Thoracic aorta (tissue), 2 donors: ENCODE results near the gene CDC37. TPM values are rescaled to one million over a fixed set of nuclear protein-coding genes. Genes with fewer than 3 reads are reported as not detected.

Source experiments
- ATAC-seq: fragments of 150-250 bp; one replicate; pipeline ENCODE4 v1.8.0; 2017; ENCODE audit warnings: low read depth; ENCODE audit not compliant: insufficient number of reproducible peaks, low FRiP score
- DNase-seq: peaks from one replicate; pipeline ENCODE4 v3.0.0-alpha.2; 2020; ENCODE audit warnings: low spot score
- H3K27ac ChIP-seq, 2 donors: fragments of 200-600 bp; sonication (generic); 1 replicate in 1 of 2; 2 replicates in 1 of 2; pipeline ENCODE4 v1.5.1; 2016; ENCODE audit warnings: mild to moderate bottlenecking in 2 of 2, moderate library complexity in 2 of 2
- H3K27me3 ChIP-seq: fragments of 200-600 bp; sonication (generic); replicated peaks from 2 replicates; pipeline ENCODE4 v1.6.0; 2016; ENCODE audit warnings: mild to moderate bottlenecking; ENCODE audit not compliant: insufficient read depth
- H3K36me3 ChIP-seq: fragments of 200-600 bp; sonication (generic); one replicate; pipeline ENCODE4 v1.5.1; 2016
- H3K4me1 ChIP-seq, 2 donors: fragments of 200-600 bp; sonication (generic); 1 replicate in 1 of 2; 2 replicates in 1 of 2; pipeline versions ENCODE4 v1.5.1 to v1.6.0; 2016; ENCODE audit warnings: low read depth in 2 of 2, mild to moderate bottlenecking in 1 of 2; ENCODE audit not compliant: control insufficient read depth in 1 of 2
- H3K4me3 ChIP-seq: fragments of 200-600 bp; sonication (generic); 2 replicates; pipeline ENCODE4 v1.5.1; 2016; ENCODE audit warnings: mild to moderate bottlenecking
- H3K9me3 ChIP-seq: fragments of 200-600 bp; sonication (generic); 2 replicates; pipeline ENCODE4 v1.5.1; 2016
- total RNA-seq, 2 donors: library from RNA; depleted of rRNA; stranded (reverse); fragments of >200 nt; gene quantifications; one replicate each; pipeline versions ENCODE4 v1.1.0 to v1.2.3, GENCODE V29; 2016
- TF ChIP-seq, protein P1 (sequence below): fragments of 200-600 bp; sonication (generic); IDR thresholded peaks from one replicate; pipeline ENCODE4 v1.5.1; 2019; ENCODE audit warnings: antibody characterized with exemption

Gene CDC37
- total RNA-seq, 2 donors from 2014 or later = 133 to 166 TPM

DNA sequence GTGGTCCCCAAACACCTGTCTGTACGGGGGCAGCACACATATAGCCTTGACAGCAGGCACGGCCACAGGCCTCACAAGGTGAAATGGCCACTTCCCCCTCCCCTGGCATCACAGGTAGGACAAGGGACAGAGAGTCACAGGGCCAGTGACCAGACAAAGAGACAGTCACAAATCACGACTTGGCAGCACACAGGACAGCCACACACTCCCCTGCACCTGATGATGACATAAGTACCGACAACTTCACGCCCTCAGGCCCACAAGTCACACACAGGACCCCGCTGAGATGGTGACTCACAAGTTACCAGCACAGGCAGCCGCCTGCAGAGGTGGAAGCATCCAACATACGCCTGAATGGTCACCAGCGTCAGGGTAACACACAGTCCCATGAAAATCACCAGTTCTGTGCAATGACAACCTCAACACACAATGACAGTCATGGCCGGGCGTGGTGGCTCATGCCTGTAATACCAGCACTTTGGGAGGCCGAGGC, 39.5 kb downstream of the CDC37 start:
- Histone ChIP-seq H3K27ac (no peak overlapping the region), H3K27me3 (no peaks in the 10 kb centered on the region), H3K4me1 (no peaks in the 10 kb centered on the region), H3K9me3 (no peaks in the 10 kb centered on the region), H3K36me3 (peaks cover 41% of the 10 kb centered on the region), H3K4me3 (no peak overlapping the region)
- TF ChIP-seq, protein P1, sequence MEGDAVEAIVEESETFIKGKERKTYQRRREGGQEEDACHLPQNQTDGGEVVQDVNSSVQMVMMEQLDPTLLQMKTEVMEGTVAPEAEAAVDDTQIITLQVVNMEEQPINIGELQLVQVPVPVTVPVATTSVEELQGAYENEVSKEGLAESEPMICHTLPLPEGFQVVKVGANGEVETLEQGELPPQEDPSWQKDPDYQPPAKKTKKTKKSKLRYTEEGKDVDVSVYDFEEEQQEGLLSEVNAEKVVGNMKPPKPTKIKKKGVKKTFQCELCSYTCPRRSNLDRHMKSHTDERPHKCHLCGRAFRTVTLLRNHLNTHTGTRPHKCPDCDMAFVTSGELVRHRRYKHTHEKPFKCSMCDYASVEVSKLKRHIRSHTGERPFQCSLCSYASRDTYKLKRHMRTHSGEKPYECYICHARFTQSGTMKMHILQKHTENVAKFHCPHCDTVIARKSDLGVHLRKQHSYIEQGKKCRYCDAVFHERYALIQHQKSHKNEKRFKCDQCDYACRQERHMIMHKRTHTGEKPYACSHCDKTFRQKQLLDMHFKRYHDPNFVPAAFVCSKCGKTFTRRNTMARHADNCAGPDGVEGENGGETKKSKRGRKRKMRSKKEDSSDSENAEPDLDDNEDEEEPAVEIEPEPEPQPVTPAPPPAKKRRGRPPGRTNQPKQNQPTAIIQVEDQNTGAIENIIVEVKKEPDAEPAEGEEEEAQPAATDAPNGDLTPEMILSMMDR = no peak
- DNase-seq (no peak), ATAC-seq (no peak)

DNA sequence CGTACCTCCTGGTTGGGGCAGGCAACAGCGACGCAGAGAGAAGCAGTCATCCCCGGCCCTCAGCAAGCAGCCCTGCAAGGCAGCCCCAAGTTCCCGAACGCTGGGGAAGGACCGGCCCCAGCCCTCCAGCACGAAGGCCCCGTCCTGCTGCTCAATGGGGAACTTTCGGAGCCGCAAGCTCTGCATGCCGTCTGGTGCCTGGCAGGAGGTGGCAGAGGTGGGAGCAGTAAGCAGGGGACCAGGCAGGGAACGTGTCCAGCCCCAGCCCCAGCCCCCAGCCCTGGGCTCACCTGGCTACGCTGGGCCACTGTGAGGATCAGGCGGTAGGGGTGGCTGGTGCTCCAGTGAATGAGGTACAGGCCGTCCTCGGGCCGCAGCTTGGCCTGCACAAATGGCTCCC, 41.1 kb downstream of the CDC37 start:
- ATAC-seq (no peak), DNase-seq (no peak)
- no peaks in the 10 kb centered on the region for H3K9me3 ChIP-seq
- no peaks in the 10 kb centered on the region for H3K27me3 ChIP-seq
- peaks cover 51% of the 10 kb centered on the region for H3K36me3 ChIP-seq
- H3K4me1 ChIP-seq = no peaks in the 10 kb centered on the region
- TF ChIP-seq, protein P1 = no peak
- no peak overlapping the region for H3K27ac ChIP-seq
- H3K4me3 ChIP-seq = no peak overlapping the region

DNA sequence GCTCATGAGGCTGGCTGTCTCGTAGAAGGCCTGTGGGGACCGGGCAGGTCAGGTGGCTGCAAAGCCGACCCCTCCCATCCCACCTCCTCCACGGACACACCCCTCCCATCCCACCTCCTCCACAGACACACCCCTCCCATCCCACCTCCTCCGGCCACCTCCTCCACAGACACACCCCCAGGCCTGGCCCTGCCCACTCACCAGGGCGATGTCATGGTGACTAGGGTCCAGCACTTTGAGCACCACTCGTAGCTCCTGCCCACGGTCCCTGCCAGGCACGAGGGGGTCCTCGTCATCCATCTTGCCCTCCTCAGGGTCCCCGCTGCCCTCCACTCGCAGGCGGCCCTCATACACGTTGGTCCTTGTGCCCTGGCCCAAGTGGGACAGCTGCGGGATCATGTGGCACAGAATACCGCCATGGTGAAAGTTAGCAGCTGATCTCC, 41.8 kb downstream of the CDC37 start:
- DNase-seq (no peak), ATAC-seq (no peak)
- H3K27me3 ChIP-seq = no peaks in the 10 kb centered on the region
- no peaks in the 10 kb centered on the region for H3K4me1 ChIP-seq
- no peak overlapping the region for H3K27ac ChIP-seq
- TF ChIP-seq, protein P1 = no peak
- peaks cover 49% of the 10 kb centered on the region for H3K36me3 ChIP-seq
- no peak overlapping the region for H3K4me3 ChIP-seq
- H3K9me3 ChIP-seq = no peaks in the 10 kb centered on the region

DNA sequence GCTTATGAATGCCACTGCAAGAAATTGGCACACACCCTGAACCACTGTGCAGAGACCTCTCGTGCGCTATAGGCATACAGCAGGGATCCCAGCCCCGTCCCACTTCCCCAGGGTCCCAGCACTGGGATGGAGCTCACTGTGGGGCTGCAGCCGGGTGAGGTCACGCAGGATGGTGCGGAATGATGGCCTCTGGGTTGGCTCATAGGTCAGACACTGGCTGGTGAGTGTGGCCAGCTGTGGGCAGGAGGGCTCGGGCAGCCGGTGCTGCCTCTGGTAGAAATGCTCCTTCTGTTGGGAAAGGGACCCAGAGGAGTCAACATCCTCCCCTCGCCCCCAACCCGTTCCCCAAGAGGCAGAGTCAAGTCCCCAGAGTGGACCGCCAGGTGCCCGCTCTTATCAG, 46.9 kb downstream of the CDC37 start:
- H3K27ac ChIP-seq = no peak overlapping the region
- no peaks in the 10 kb centered on the region for H3K4me1 ChIP-seq
- TF ChIP-seq, protein P1 = no peak
- DNase-seq (no peak), ATAC-seq (no peak)
- no peak overlapping the region for H3K4me3 ChIP-seq
- H3K36me3 ChIP-seq = peaks cover 45% of the 10 kb centered on the region
- no peaks in the 10 kb centered on the region for H3K27me3 ChIP-seq
- no peaks in the 10 kb centered on the region for H3K9me3 ChIP-seq

DNA sequence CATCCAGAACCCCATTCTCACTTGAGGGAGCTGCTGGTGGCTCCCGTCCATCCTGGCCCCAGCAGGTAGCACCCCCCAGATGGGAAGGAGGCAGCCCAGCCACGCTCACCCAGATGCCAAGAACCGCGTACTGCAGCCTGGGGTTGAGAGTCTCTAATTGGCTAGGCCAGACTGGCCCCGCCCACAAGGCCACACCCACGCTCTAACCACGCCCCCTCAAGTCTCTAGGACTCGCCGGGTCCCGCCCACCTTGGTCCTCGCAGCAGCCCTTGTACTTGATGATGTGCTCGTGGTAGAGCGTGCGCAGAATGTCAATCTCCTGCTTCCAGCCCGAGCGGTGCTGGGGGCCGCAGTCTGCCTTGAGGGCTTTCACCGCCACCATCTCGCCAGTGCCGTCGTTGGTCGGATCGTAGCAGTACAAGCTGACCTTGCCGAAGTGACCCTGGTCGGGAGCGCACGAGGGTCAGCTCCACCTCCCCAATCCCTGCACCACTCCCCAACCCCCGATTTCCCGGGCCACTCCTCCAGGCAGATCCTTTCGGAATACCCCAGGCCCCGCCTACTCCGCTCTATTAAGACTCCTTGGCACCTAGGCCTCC, 49.5 kb downstream of the CDC37 start:
- H3K27me3 ChIP-seq = no peaks in the 10 kb centered on the region
- peaks cover 49% of the 10 kb centered on the region for H3K36me3 ChIP-seq
- no peak overlapping the region for H3K27ac ChIP-seq
- ATAC-seq (no peak), DNase-seq (no peak)
- no peaks in the 10 kb centered on the region for H3K9me3 ChIP-seq
- H3K4me3 ChIP-seq = no peak overlapping the region
- H3K4me1 ChIP-seq = no peaks in the 10 kb centered on the region
- TF ChIP-seq, protein P1 = no peak
